DMS114 treated with DMSO at 0.1 percent for 48 hours (cell line): ENCODE results near the gene MMP24OS.
"Not testable (repeated sequence)": the region's sequence is repeated elsewhere in the genome, so short reads cannot be mapped to it uniquely, and the experiment has no call there.

Source experiments
- DNase-seq: peaks from one replicate; lab custom pipeline; 2025; ENCODE audit not compliant: unreplicated experiment; lab: John Stamatoyannopoulos, UW

MMP24OS gene

DNA sequence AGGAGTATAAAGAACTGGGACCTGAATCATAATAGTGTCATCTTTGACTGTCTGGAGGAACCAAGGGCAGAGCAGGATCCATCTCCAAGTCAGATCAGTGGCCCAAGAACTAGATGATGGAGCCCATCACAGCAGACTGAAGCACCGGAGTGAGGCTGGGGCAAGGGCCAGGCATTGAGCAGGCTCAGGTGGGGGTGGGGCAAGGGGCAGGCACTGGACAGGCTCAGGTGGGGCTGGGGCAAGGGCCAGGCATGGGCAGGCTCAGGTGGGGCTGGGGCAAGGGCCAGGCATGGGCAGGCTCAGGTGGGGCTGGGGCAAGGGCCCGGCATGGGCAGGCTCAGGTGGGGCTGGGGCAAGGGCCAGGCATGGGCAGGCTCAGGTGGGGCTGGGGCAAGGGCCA is 25.3 kb downstream of the MMP24OS start:
- not testable (repeated sequence) for DNase-seq

DNA sequence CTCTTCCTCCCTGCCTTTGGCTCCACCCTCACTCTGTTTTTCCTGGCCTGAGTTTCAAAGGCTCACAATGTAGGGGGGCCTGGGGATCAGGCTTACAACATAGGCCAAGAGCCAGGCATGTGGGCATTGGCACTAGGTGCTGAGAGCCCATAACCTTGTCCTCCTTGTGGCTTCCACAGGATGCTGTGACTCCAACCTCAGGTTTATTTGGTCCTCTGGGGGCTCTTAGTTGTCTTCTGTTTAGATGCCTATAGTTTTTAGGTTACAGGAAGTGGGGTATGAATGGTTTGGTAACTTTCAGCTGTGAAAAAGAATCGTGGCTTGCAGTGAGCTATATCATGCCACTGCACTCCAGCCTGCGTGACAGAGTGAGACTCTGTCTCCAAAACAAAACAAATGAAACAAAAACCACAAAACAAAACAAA is 25.9 kb downstream of the MMP24OS start:
- no peak for DNase-seq

DNA sequence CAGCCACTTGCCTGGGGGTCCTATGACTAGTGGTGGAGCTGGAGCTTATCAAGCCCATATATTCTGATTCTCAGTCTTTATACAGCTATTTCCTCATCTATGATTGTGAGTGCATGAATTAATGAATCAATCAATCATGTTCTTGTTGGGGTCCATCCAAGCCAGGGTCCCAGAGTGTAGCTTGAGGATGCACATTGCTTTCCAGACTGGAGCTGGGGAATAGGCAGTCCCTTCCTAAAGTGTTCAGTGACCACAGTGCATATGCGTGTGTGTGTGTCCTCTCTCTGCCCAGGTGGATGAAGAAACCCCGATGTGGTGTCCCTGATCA is 26.3 kb downstream of the MMP24OS start:
- DNase-seq = no peak

DNA sequence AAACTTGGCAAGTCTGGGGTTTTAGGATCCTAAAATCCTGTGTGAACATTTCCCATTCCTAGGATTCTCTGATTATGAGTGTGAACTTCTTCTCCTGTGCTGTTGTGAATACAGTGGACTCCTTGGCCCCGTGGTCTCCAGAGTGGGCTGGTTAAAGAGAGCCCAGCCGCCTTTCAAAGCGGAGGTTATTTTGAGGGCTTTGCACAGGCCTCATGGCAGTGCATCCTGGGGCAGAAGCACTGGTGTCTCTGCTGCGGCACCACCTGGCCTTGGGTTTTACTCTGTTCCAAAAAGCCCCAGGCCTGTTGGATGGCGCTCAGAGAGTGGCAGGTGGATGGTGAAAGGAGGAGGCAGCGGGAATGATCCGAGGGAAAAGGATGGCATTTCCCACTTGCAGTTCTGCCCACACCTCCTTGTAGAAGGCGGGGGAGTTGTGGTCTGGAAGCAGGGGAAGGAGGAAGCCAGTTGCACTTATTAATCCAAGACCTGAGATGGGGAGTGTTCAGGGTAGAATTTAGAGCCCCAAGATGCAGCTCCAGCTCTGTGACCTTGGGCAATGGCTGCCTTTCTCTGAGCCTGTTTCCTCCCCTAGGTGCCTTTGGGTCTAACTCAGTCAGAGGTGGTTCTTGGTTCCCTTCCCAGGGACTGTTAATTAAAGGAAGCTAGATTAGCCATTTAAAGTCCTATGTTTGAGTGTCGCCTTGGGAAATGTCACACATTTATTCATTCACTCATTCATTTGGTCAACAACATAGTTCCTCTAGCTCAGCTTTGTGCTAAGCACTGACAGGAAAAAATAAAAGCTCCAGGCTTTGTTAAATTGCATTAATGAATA is 29.1 kb downstream of the MMP24OS start:
- DNase-seq = no peak

DNA sequence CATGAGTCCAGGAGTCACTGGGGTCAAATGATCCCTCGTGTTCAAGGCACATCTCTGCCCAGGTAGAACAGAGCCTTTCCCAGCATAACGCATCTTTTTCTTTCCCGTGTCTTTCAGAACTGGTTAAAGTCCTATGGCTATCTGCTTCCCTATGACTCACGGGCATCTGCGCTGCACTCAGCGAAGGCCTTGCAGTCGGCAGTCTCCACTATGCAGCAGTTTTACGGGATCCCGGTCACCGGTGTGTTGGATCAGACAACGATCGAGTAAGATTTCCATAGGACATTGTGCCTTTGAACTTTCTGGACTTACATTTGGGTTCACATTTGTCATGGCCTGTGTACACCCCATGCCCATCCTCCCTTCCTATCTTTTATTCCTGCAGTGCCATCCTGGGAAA is 31.2 kb downstream of the MMP24OS start:
- DNase-seq = no peak

DNA sequence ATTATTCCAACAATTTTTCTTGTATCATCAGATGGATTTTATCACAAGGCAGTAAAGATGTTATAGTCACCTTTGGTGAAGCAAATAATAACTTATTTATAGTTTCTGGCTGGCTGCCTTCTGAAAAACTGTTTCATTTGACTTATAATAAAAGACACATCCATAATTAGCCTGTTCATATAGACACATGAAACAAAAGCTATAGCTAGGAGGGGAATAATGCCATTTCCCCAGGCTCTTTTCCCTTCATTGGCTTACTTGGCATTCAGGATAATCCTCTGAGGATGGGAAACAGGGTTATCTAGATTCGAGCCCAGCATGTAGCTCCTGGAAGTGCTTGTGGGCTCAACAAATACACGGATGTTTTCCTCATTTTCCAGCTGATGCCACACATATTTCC is 33.9 kb downstream of the MMP24OS start:
- DNase-seq = no peak

DNA sequence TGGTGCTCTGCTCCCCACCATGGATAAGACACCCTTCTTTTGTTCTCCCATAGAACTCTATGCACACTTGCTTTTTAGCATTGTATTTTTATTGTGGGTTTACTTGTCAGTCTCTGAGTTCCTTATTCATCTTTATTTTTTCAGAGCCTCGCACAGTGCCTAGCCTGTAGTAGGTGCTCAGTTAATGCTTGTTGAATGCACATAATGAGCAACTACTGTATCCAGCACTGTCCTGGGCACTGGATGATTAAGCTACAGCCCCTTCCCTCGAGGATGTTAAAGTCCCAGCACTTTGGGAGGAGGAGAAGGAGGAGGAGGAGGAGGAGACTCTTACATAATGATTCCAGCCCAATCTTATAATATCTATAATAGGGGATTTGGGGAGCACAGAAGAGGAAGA is 34.6 kb downstream of the MMP24OS start:
- no peak for DNase-seq

DNA sequence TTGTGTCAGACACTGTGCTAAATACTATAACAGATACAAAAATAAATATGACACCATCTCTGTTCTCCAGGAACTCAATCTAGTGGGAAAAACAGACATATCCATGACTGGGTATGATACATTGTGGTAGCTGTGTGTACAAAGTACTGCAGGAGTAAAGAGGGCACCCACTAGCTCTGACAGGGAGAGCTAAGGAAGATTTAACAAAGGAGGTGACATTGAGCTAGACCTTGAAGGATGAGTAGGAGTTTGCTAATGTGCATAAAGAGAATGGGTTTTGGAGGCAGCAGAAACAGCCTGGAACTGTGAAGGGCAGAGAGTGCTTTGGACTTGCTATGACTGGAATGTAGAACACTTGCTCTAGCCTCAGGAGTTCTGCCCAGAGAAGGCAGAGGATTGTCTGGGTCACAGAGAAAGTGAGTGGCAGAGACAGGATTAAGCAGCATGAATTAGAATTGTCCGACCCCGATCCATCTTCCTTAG is 37.1 kb downstream of the MMP24OS start:
- no peak for DNase-seq

DNA sequence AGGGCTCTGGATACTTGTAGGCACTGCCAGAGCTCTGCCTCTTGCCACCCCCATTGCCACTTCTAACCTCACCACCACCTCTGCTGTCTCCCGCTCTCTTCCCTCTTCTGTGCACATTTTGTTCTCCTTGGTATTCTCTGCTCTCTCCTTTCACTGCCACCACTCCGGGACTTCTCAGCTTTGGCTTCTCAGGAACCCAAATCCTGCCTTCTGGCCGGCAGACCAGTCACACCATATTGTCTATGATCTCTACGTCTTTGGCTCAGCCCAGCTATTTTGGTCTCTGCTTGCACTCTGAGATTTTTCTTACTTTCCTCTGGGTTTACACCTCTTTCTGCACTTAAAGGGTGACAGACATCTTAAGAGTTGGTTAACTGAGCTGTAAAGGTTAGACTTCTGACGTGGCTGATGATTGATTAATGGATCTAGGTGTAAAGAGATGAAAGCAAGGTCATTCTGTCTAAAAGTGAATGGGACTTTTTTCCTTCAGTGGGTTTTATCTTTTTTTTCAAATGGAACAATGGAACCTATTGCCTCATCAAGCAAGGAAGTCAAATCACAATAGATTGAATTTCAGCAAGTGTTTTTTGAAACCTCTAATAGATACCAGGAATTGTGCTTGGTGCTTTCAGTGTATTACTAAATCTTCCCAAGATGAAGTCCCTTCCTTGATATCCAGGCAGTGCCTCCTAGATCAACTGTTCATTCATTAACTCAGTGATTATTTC is 37.7 kb downstream of the MMP24OS start:
- no peak for DNase-seq

DNA sequence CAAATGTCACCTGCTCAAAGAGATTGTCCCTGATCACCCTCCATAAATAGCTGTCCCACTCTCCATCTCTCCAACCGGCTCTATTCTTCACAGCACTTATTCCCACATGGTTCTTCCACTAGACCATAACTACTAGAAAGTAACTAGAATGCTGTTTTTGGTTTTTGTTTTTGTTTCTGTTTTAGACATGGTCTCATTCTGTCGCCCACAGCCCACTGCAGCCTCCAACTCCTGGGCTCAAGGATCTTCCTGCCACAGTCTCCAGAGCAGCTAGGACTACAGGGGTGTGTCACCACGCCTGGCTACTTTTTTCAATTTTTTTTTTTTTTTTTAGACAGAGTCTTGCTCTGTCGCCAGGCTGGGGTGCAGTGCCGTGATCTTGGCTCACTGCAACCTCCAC is 39.2 kb downstream of the MMP24OS start:
- DNase-seq = no peak

DNA sequence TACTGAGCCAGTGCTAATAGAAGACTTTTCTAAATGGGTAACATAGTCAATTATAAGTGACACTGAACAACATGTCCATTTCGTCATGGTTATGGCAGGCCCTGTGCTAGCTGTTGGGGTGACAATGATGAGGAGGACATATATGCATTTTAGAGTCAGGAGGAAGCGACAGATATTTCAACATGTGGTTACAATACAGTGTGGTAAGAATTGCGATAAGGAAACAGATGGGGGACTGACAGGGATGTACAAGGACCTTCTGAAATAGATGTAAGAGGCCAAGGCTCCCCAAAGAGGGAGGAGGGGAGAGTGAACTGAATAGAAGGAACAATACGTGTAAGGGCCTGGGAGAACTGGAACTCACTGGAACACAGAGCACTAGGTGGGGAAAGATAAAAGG is 39.8 kb downstream of the MMP24OS start:
- DNase-seq = no peak

DNA sequence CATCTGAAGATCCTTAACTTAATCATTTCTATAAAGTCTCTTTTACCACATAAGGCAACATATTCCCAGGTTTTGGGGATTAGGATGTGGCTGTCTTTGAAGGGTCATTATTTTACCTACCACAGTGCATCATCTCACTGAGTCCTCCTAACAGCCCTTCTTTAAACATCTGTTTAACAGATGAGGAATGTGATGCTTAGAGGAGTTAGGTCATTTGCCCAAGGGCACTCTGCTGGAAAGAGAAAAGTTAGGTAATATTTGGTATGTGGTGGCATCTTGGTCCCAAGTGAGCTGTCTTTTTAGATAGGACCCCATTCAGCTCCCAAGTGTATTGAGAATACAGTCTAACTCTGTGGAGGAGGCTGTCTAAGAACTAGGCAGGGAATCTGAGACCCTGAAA is 40.4 kb downstream of the MMP24OS start:
- DNase-seq = no peak

DNA sequence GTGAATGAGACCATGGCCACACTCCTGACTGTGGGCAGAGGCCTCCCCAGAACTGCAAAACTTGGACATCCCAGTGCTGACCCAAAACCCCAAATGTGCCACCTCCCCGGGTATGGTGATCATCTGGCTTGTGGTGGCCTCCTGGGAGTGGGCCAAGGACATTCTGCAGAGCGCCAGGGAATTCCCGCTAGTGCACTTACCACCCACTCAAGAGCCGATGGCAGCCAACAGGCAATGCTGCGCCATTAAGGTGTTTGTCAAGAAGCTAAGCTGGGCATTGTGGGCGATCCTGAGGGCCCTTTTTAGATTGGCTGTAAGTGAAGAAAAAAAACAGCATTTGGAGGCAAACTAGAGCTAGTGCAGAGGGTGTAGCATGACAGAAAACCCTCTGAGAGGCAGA is 42.0 kb downstream of the MMP24OS start:
- DNase-seq = no peak

DNA sequence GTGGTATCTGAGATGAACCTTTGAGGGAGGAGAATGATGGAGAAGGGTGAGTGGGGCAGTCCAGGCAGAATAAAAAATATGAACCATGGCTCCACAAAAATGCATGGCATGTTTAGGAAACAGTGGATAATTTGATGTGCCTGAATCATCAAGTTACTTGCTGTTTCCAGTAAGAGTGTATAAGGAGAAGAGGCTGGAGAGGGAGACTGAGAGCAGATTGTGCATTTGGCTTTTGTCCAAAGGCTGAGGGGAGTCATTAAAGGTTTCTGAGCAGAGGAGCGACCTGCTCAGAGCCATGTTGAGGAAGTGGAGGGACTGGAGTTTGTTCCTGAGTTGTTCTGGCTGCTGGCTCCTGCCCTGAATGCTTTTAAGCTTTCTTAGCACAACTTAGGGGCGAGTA is 45.3 kb downstream of the MMP24OS start:
- DNase-seq = no peak

DNA sequence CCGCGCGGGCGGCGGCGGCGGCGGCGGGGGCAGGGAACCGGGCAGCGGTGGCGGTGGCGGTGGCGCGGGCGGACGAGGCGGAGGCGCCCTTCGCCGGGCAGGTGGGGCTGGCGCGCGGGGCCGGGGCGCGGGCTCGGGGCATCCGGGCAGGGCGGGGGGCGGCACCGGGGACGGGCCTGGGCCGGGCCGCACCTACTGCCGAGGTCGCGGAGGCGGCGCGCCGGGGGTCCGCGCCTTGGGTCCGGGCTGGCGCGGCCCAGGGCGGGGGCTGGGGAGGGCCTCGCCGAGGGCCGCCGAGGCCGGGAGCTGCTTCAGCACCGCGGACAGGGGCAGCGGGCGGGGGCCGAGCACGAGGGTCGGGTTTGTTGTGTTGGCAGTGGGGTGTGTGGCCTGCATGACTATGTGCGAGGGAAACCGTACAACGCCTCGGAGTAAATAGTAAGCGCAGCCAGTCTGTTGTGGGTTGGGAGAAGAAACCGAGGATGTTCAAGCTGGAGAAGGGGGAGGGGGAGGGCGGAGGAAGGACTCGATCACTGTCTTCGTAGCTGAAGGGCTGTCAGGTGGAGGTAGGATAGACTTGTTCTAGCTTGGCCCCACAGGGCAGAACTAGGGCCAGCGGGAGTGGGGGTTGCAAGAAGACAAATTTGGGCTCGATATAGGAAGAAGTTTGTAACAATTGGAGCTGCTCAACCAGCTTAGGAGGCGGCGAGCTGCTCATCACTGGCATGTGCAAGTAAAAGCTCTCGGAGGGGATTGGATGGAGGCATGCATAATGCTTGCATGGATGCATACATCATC is 50.8 kb downstream of the MMP24OS start:
- no peak for DNase-seq
